ENCODE measurements around the gene LIX1. TPM values are rescaled to one million over a fixed set of nuclear protein-coding genes. Genes with fewer than 3 reads are reported as not detected.
"Not testable (repeated sequence)": the region's sequence is repeated elsewhere in the genome, so short reads cannot be mapped to it uniquely, and the experiment has no call there.

Gene LIX1
- total and polyA plus RNA-seq, 3 donors from 2014 or later, result 0.76 TPM; not detected in 2

GRCh38 chr5:97148288-97148687 lies 5.9 kb upstream of the LIX1 start:
- Histone ChIP-seq H3K4me3 (no peak overlapping the region), H3K4me1 (no peaks in the 10 kb centered on the region), H3K27me3 (no peaks in the 10 kb centered on the region), H3K27ac (no peak overlapping the region), H3K36me3 (ENCODE audit: low read depth, missing control alignments) (no peaks in the 10 kb centered on the region), H3K9me3 (no peaks in the 10 kb centered on the region)
- no peak for TF ChIP-seq POLR2A (IDR thresholded peaks at IDR 0.05)
- no peak for TF ChIP-seq CTCF (IDR thresholded peaks at IDR 0.05)
- no peak for DNase-seq
- intact Hi-C loops (cut with DNase I; ENCODE audit: low total_unique reads), result no loop called here
- 38 to 45% methylated on average over 3 of the region's 3 CpGs for WGBS, 2 donors

GRCh38 chr5:97143704-97144103 lies 1.3 kb upstream of the LIX1 start:
- WGBS, 2 donors, result 89 to 94% methylated on average over 2 of the region's 2 CpGs
- no peaks in the 10 kb centered on the region for H3K36me3 ChIP-seq (ENCODE audit: low read depth, missing control alignments)
- TF ChIP-seq POLR2A (IDR thresholded peaks at IDR 0.05), result no peak
- TF ChIP-seq CTCF (IDR thresholded peaks at IDR 0.05), result no peak
- no peaks in the 10 kb centered on the region for H3K9me3 ChIP-seq
- H3K27ac ChIP-seq, result no peak overlapping the region
- H3K4me1 ChIP-seq, result peaks cover 5% of the 10 kb centered on the region
- H3K4me3 ChIP-seq, result no peak overlapping the region
- intact Hi-C loops (cut with DNase I; ENCODE audit: low total_unique reads), result no loop called here
- DNase-seq, result no peak
- no peaks in the 10 kb centered on the region for H3K27me3 ChIP-seq

GRCh38 chr5:97141539-97141938 lies 872 bp downstream of the LIX1 start:
- no peak overlapping the region for H3K4me3 ChIP-seq
- no peak for TF ChIP-seq CTCF (IDR thresholded peaks at IDR 0.05)
- TF ChIP-seq POLR2A (IDR thresholded peaks at IDR 0.05), result no peak
- no peaks in the 10 kb centered on the region for H3K9me3 ChIP-seq
- peaks cover 5% of the 10 kb centered on the region for H3K4me1 ChIP-seq
- no peak overlapping the region for H3K27ac ChIP-seq
- DNase-seq, result no peak
- no peaks in the 10 kb centered on the region for H3K27me3 ChIP-seq
- no peaks in the 10 kb centered on the region for H3K36me3 ChIP-seq (ENCODE audit: low read depth, missing control alignments)
- intact Hi-C loops (cut with DNase I; ENCODE audit: low total_unique reads), result no loop called here
- WGBS, 2 donors, result 76% methylated on average over 2 of the region's 2 CpGs

- H3K4me3 ChIP-seq, result no peak overlapping the region
- H3K27ac ChIP-seq, result no peak overlapping the region
- no peak for TF ChIP-seq POLR2A (IDR thresholded peaks at IDR 0.05)
- no peak for TF ChIP-seq CTCF (IDR thresholded peaks at IDR 0.05)
- peaks cover 5% of the 10 kb centered on the region for H3K4me1 ChIP-seq
- H3K36me3 ChIP-seq (ENCODE audit: low read depth, missing control alignments), result no peaks in the 10 kb centered on the region
- H3K27me3 ChIP-seq, result no peaks in the 10 kb centered on the region
- H3K9me3 ChIP-seq, result no peaks in the 10 kb centered on the region
- 66 to 75% methylated on average over 4 of the region's 4 CpGs for WGBS, 2 donors
- intact Hi-C loops (cut with DNase I; ENCODE audit: low total_unique reads), result no loop called here
- DNase-seq, result no peak
Observed at GRCh38 chr5:97141031-97141430, 1.4 kb downstream of the LIX1 start.

- H3K27ac ChIP-seq; H3K27me3 ChIP-seq; intact Hi-C loops (cut with DNase I; ENCODE audit: low total_unique reads); H3K9me3 ChIP-seq; H3K4me1 ChIP-seq; DNase-seq; H3K36me3 ChIP-seq (ENCODE audit: low read depth, missing control alignments); H3K4me3 ChIP-seq: not testable (repeated sequence)
- 63 to 71% methylated on average over 1 of the region's 1 CpG for WGBS, 2 donors
Observed at GRCh38 chr5:97140250-97140649, 2.2 kb downstream of the LIX1 start.
